Measurements from ENCODE around the gene GPR158.

Gene GPR158

GRCh38 chr10:25501912-25502311 is 327.1 kb downstream of the GPR158 start:
- no peak overlapping the region for H3K4me3 ChIP-seq (ENCODE audit: low read length, poor library complexity, severe bottlenecking)
- no peaks in the 10 kb centered on the region for H3F3A ChIP-seq (ENCODE audit: low read depth)
- no peaks in the 10 kb centered on the region for H3K9me3 ChIP-seq (ENCODE audit: insufficient read depth, low read depth, low read length)
- H3K4me2 ChIP-seq (ENCODE audit: low read depth, low read length, poor library complexity, severe bottlenecking) = no peak overlapping the region
- no peaks in the 10 kb centered on the region for H3K36me3 ChIP-seq (ENCODE audit: insufficient read depth, low read length)
- no peaks in the 10 kb centered on the region for H4K20me1 ChIP-seq (ENCODE audit: insufficient read depth, low read length, poor library complexity, severe bottlenecking)
- no peaks in the 10 kb centered on the region for H3K79me2 ChIP-seq (ENCODE audit: insufficient read depth, low read length)
- H3K4me1 ChIP-seq (ENCODE audit: insufficient read depth, low read length, poor library complexity, severe bottlenecking) = no peaks in the 10 kb centered on the region
- H3K9me2 ChIP-seq (replicated peaks; ENCODE audit: low read depth, low read length) = no peaks in the 10 kb centered on the region
- H3K9ac ChIP-seq (ENCODE audit: low read depth, low read length, poor library complexity, severe bottlenecking) = no peak overlapping the region
- TF ChIP-seq, protein P1, sequence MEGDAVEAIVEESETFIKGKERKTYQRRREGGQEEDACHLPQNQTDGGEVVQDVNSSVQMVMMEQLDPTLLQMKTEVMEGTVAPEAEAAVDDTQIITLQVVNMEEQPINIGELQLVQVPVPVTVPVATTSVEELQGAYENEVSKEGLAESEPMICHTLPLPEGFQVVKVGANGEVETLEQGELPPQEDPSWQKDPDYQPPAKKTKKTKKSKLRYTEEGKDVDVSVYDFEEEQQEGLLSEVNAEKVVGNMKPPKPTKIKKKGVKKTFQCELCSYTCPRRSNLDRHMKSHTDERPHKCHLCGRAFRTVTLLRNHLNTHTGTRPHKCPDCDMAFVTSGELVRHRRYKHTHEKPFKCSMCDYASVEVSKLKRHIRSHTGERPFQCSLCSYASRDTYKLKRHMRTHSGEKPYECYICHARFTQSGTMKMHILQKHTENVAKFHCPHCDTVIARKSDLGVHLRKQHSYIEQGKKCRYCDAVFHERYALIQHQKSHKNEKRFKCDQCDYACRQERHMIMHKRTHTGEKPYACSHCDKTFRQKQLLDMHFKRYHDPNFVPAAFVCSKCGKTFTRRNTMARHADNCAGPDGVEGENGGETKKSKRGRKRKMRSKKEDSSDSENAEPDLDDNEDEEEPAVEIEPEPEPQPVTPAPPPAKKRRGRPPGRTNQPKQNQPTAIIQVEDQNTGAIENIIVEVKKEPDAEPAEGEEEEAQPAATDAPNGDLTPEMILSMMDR (conservative IDR thresholded peaks at IDR 0.05; ENCODE audit: low read length) = no peak
- H3K27me3 ChIP-seq (ENCODE audit: insufficient read depth, low read length, poor library complexity, severe bottlenecking) = no peaks in the 10 kb centered on the region
- no peak overlapping the region for H2AFZ ChIP-seq (ENCODE audit: low read length)

DNA sequence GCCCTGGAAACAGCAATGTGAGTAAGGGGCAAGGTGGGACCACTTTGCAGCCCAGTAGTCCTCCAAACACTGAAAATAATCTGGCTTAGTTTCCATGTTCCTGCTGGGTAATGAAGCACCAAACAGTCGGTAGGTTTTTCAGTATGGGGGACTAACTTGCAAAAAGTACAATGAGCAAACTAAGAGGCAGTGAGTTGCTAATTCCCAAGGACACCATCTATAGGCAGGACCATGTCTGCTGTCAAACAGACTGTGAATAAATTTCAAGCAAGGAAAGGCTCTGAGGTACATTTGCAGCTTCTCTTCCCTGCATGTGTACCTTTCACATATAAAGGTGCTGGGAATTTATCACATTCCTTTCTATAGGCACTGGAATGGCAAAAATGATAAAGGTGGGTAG is 327.7 kb downstream of the GPR158 start:
- H3K4me3 ChIP-seq (ENCODE audit: low read length, poor library complexity, severe bottlenecking) = no peak overlapping the region
- no peak overlapping the region for H2AFZ ChIP-seq (ENCODE audit: low read length)
- H3K36me3 ChIP-seq (ENCODE audit: insufficient read depth, low read length) = no peaks in the 10 kb centered on the region
- H3F3A ChIP-seq (ENCODE audit: low read depth) = no peaks in the 10 kb centered on the region
- no peaks in the 10 kb centered on the region for H3K27me3 ChIP-seq (ENCODE audit: insufficient read depth, low read length, poor library complexity, severe bottlenecking)
- H3K9me2 ChIP-seq (replicated peaks; ENCODE audit: low read depth, low read length) = no peaks in the 10 kb centered on the region
- no peaks in the 10 kb centered on the region for H3K4me1 ChIP-seq (ENCODE audit: insufficient read depth, low read length, poor library complexity, severe bottlenecking)
- no peak for TF ChIP-seq EZH2phosphoT487 (IDR thresholded peaks at IDR 0.05; ENCODE audit: borderline replicate concordance)
- TF ChIP-seq, protein P1 (conservative IDR thresholded peaks at IDR 0.05; ENCODE audit: low read length) = no peak
- H3K4me2 ChIP-seq (ENCODE audit: low read depth, low read length, poor library complexity, severe bottlenecking) = no peak overlapping the region
- H3K9me3 ChIP-seq (ENCODE audit: insufficient read depth, low read depth, low read length) = no peaks in the 10 kb centered on the region
- no peaks in the 10 kb centered on the region for H3K79me2 ChIP-seq (ENCODE audit: insufficient read depth, low read length)
- no peak overlapping the region for H3K9ac ChIP-seq (ENCODE audit: low read depth, low read length, poor library complexity, severe bottlenecking)
- no peaks in the 10 kb centered on the region for H4K20me1 ChIP-seq (ENCODE audit: insufficient read depth, low read length, poor library complexity, severe bottlenecking)

- H3K9ac ChIP-seq (ENCODE audit: low read depth, low read length, poor library complexity, severe bottlenecking) = no peak overlapping the region
- no peaks in the 10 kb centered on the region for H3K9me2 ChIP-seq (replicated peaks; ENCODE audit: low read depth, low read length)
- H3K79me2 ChIP-seq (ENCODE audit: insufficient read depth, low read length) = no peaks in the 10 kb centered on the region
- no peaks in the 10 kb centered on the region for H3K4me1 ChIP-seq (ENCODE audit: insufficient read depth, low read length, poor library complexity, severe bottlenecking)
- H2AFZ ChIP-seq (ENCODE audit: low read length) = no peak overlapping the region
- no peaks in the 10 kb centered on the region for H3F3A ChIP-seq (ENCODE audit: low read depth)
- no peak overlapping the region for H3K4me3 ChIP-seq (ENCODE audit: low read length, poor library complexity, severe bottlenecking)
- TF ChIP-seq, protein P1 (conservative IDR thresholded peaks at IDR 0.05; ENCODE audit: low read length) = no peak
- no peak for TF ChIP-seq EZH2phosphoT487 (IDR thresholded peaks at IDR 0.05; ENCODE audit: borderline replicate concordance)
- H3K27me3 ChIP-seq (ENCODE audit: insufficient read depth, low read length, poor library complexity, severe bottlenecking) = no peaks in the 10 kb centered on the region
- no peaks in the 10 kb centered on the region for H3K36me3 ChIP-seq (ENCODE audit: insufficient read depth, low read length)
- no peaks in the 10 kb centered on the region for H4K20me1 ChIP-seq (ENCODE audit: insufficient read depth, low read length, poor library complexity, severe bottlenecking)
- H3K9me3 ChIP-seq (ENCODE audit: insufficient read depth, low read depth, low read length) = no peaks in the 10 kb centered on the region
- H3K4me2 ChIP-seq (ENCODE audit: low read depth, low read length, poor library complexity, severe bottlenecking) = no peak overlapping the region
Observed at GRCh38 chr10:25504306-25504705, 329.5 kb downstream of the GPR158 start.
